GM18507 (cell line): ENCODE measurements around the gene GPR157.
"Not testable (repeated sequence)": the region's sequence is repeated elsewhere in the genome, so short reads cannot be mapped to it uniquely, and the experiment has no call there.

Experiments used
- DNase-seq: peaks from one replicate; pipeline ENCODE4 v3.0.0; 2011; ENCODE audit warnings: low read depth; ENCODE audit not compliant: insufficient read length; ENCODE audit errors: extremely low spot score
- FAIRE-seq: peaks from 2 replicates; lab custom pipeline; 2011; peaks lifted over from hg19 to GRCh38; lab: Jason Lieb, UNC

The GPR157 gene

GRCh38 chr1:9128520-9129265 is at the start of gene GPR157:
GPR157 (minus strand) TSS chr1:9129102; CDS start chr1:9129027, 75 bp downstream.
- DNase-seq (peak; percentile 95), FAIRE-seq (no peak)

DNA sequence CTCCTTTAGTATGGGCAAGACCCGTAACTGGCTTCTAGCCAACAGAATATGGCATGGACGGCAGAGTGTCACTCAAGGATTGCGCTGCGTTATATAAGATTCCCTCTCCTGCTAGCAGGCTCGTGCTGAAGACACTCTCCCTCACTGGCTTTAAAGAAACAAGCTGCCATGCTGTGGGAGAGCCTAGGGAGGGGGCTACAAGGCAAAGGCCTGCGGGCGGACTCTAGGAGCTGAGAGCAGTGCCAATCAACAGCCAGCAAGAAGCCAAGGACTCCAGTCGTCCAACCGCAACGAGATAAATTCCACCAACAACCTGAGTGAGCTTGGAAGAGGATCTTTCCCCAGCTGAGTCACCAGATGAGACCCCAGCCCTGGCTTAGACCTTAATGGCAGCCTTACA is 45.9 kb upstream of the GPR157 start:
- no peak for FAIRE-seq

GRCh38 chr1:9174243-9174642 is 45.3 kb upstream of the GPR157 start:
- DNase-seq = no peak
- FAIRE-seq = no peak

More for the DNA sequence above, 45.9 kb upstream of the GPR157 start:
- DNase-seq = no peak

DNA sequence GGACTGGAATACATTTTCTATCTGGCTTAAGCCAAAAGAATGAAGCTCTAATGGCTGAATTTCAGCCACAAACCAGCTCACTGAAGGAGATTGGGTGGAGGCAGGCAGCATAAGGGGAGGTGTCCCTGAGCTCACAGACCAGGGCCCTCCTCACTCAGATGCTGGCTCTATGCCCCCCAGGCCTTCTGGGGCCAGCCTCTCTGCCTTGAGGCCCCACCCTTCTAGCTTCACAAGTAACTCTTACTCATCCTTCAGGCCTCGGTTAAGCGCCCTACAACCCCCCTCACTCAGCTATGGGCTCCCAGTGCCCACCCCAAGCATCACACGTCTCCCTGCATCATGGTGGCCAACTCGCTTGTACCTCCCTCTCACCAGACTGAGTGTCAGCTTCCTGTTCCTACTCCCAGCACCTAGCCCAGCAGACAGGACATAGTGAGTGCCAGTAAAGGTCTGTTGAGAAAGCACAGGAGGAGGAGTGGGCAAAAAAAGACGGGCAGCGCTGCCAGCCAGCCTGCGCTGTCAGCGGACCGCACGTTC is 40.8 kb upstream of the GPR157 start:
- DNase-seq (no peak), FAIRE-seq (no peak)

- DNase-seq (no peak), FAIRE-seq (no peak)
Measured at GRCh38 chr1:9167638-9168037, 38.7 kb upstream of the GPR157 start.

GRCh38 chr1:9166289-9167235 is 37.7 kb upstream of the GPR157 start:
- no peak for DNase-seq
- no peak for FAIRE-seq

GRCh38 chr1:9165396-9165795 is 36.5 kb upstream of the GPR157 start:
- FAIRE-seq (no peak), DNase-seq (no peak)

DNA sequence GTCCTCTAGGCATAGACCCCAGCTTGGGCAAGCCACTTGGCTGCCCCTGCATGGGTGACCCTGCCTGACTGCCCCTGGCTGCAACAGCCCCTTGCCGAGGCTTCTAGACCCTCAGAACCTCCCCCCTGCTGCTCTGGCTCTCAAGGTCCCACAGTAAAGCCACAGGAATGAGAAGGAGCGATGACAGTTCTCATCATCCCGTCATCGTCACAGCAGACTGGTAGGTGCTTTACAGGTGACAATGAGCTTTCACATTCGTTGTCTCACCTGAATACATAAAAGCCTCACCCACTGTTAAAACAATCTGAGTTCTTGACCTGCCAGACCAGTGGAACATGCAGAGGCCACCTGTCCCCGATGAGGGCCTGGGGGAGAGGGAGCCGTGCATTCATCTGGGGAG is 36.0 kb upstream of the GPR157 start:
- no peak for FAIRE-seq
- DNase-seq = no peak

DNA sequence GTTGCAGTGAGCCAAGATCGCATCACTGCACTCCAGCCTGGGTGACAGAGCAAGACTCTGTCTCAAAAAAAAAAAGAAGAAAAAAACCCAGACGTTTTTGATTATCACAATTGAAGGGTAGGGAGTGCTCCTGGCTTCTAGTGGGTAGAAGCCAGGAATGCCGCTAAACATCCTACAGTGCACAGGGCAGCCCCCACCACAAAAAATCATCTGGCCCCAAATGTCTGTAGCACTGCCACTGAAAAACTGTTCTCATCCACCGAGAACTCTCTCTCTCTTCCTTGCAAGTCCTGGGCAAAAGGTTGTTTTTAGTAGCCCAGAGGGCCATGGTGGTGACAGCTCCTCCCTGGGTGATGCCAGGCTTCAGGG is 35.6 kb upstream of the GPR157 start:
- no peak for DNase-seq
- no peak for FAIRE-seq

DNA sequence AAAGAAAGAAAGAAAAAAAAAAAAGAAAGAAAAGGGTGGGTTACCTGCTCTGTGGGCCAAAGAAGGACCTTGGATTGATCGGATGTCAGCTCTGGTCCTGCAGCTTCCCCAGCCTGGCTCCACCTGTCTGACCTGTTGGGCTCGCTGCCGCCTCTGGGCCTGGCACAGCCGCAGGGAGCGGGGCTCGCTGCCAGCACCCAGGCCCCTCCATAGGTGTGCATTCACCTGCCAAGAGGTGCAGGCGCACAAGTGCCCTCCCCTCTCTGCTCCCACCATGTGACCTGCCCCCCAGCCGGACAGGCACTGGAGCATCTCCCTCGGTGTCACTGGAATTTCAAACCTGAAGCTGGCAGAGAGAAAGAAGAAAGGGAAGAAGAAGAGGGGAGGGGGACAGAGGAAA is 33.1 kb upstream of the GPR157 start:
- no peak for FAIRE-seq
- no peak for DNase-seq

DNA sequence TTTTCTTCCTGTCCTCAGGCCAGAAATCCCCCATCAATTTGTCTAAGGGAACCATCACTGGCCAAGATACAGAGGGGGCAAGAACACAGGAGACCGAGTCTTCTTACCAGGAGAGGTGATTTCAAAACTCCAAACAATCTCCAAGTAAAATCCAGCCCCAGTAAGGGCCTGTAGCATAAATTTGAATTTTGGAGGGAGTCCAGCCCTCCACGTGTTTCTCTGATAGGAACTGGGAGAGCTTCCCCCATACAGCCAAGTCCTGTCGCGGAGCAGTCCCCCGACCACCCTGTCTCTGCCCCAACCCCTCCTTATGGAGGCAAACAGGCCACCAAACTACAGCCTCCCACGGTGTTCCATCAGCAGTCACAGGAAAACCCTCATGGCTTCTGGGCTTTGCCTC is 32.4 kb upstream of the GPR157 start:
- DNase-seq (no peak), FAIRE-seq (no peak)

DNA sequence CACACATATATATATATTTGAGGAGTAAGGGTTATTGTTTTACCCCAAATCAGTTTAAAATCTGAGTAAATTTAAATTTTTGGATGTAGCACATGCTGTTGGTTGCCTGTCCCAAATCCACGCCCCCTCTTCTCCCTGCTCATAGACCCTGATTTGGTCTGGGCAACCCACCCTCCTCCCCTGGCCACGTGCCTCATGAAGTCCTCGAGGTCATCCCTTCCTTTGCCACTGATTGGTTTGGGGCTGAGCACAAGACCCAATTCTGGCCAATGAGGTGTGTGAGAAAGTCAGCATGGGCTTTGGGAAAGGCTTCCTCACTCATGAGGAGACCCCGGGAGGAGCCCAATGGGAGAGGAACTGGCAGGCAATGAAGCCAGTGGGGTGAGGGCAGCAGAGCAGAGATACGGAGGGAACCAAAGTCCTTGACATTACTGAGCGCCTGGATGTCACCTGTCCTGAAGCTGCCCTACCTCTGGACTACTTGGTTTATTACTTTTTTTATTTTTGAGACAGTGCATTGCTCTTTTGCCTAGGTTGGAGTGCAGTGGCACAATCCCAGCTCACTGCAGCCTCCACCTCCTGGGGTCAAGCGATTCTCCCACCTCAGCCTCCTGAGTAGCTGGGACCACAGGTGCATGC is 31.3 kb upstream of the GPR157 start:
- no peak for DNase-seq
- FAIRE-seq = no peak

GRCh38 chr1:9155879-9156278 is 27.0 kb upstream of the GPR157 start:
- no peak for DNase-seq
- no peak for FAIRE-seq

GRCh38 chr1:9155405-9155804 is 26.5 kb upstream of the GPR157 start:
- FAIRE-seq = not testable (repeated sequence)

DNA sequence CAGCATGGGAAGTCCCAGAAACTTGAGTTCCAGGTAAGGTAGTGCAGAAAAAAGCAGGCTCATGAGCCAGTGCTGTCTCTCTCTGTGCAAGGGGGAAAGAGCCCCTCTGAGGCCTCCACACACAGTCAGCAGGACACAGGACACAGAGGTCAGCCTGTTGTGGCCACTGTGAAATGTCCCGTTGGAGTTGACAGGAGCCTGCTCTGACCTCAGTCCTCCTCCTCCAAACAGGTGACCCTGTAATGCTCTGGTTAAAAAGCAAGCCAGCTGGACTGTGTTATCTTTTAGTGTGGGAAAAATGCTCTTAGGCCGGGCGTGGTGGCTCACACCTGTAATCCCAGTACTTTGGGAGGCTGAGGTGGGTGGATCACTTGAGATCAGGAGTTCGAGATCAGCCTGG is 24.2 kb upstream of the GPR157 start:
- DNase-seq = no peak
- FAIRE-seq = no peak

More at GRCh38 chr1:9155405-9155804, 26.5 kb upstream of the GPR157 start:
- not testable (repeated sequence) for DNase-seq

DNA sequence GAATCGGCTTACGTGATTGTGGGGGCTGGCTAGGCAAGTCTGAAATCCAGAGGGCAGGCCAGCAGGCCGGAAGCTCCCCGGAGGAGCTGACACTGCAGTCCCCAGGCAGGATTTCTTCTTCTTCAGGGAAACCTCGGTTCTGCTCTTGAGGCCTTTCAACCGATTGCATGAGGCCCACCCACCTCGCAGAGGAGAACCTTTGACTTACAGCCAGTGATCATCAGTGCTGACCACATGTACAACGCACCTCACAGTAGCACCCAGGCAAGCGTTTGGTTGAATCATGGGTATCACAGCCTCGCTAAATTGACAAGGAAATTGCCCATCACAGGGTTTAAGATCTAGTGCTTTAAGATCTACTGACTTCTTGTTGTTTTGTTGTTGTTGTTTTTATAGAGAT is 23.6 kb upstream of the GPR157 start:
- DNase-seq (no peak), FAIRE-seq (no peak)

GRCh38 chr1:9151328-9151860 is 22.5 kb upstream of the GPR157 start:
- DNase-seq (no peak), FAIRE-seq (no peak)

- FAIRE-seq = no peak
- no peak for DNase-seq
Measured at GRCh38 chr1:9150582-9151327, 21.9 kb upstream of the GPR157 start.
